Neural crest cell (in vitro differentiated cells): ENCODE data around the gene TDRD9. TPM values are rescaled to one million over a fixed set of nuclear protein-coding genes. Genes with fewer than 3 reads are reported as not detected.

Experiments used
- DNase-seq: peaks from one replicate; pipeline ENCODE4 v3.0.0; 2021; ENCODE audit warnings: low read depth, mixed read lengths, low spot score
- H3K27ac Mint-ChIP-seq: one replicate; pipeline ENCODE4 v1.8.0; 2021; ENCODE audit warnings: mild to moderate bottlenecking, mixed read lengths; ENCODE audit not compliant: unreplicated experiment
- H3K27me3 Mint-ChIP-seq: 2 replicates; pipeline ENCODE4 v1.8.0; 2021; ENCODE audit warnings: low read depth, mild to moderate bottlenecking, mixed read lengths
- H3K36me3 Mint-ChIP-seq: 2 replicates; pipeline ENCODE4 v1.8.0; 2021; ENCODE audit warnings: low read depth, mild to moderate bottlenecking, mixed read lengths
- H3K4me1 Mint-ChIP-seq: 2 replicates; pipeline ENCODE4 v1.8.0; 2021; ENCODE audit warnings: mixed read lengths
- H3K4me3 Mint-ChIP-seq: one replicate; pipeline ENCODE4 v1.8.0; 2021; ENCODE audit warnings: mild to moderate bottlenecking, mixed read lengths
- H3K9me3 Mint-ChIP-seq: 2 replicates; pipeline ENCODE4 v1.8.0; 2021; ENCODE audit warnings: mixed read lengths
- total RNA-seq: library from RNA; stranded (reverse); gene quantifications from 2 replicates; pipeline ENCODE4 v1.2.1, GENCODE V29; 2021
- TF ChIP-seq, protein P1 (sequence below): fragments of 200-600 bp; sonication (generic); conservative IDR thresholded peaks from 2 replicates; pipeline ENCODE4 v1.5.0; 2021; ENCODE audit warnings: antibody characterized with exemption, mild to moderate bottlenecking

Gene TDRD9
- total RNA-seq, 1 donor from 2014 or later: not detected

DNA sequence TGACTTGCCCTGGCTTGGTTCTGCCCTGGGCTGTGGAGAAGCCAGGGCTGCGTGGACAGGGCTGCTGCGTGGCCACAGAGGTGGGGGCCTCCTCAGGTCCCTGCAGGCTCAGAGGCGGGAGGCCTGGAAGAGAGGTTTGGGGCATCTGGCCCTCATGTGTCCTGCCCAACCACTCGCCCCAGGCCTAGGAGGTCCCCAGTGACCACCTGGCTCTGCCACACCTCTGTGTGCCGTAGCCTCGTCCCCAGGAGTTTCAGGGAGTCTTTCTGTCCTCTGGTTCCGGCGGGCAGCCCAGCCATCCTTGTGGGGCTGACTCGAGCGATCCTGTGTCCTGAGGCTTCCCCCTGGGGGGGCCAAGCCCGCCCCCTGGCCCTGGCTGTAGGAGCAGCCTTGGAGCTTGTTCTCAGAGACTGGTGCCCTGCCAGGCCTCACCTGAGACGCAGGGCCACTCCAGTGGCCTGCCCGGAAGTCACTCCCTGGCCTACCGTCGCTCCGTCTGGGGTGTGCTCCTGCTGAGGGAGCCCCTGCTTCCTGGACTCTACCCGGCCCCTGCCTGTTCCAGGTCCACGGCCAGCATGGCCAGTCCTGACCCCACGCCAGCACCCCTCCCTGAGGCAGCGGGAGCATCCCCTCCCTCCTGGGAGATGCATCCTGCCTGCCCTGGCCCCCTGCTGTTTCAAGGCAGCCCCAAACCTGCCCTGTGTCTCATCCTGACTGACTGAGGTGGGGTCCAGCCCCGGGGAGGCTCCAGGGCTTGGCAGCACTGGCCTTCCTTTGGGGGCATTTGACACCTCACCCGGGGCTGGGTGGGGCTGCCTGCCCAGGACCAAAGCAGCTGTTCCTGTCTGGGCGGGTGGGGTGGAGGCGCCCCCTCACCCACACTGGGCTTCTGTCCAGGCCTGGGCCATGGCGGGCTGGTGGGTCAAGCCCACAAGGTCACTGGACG lies 171.1 kb downstream of the TDRD9 start:
- no peak overlapping the region for H3K4me3 Mint-ChIP-seq
- DNase-seq: no peak
- no peaks in the 10 kb centered on the region for H3K36me3 Mint-ChIP-seq
- no peaks in the 10 kb centered on the region for H3K9me3 Mint-ChIP-seq
- H3K27me3 Mint-ChIP-seq: no peaks in the 10 kb centered on the region
- peaks cover 3% of the 10 kb centered on the region for H3K4me1 Mint-ChIP-seq
- TF ChIP-seq, protein P1, sequence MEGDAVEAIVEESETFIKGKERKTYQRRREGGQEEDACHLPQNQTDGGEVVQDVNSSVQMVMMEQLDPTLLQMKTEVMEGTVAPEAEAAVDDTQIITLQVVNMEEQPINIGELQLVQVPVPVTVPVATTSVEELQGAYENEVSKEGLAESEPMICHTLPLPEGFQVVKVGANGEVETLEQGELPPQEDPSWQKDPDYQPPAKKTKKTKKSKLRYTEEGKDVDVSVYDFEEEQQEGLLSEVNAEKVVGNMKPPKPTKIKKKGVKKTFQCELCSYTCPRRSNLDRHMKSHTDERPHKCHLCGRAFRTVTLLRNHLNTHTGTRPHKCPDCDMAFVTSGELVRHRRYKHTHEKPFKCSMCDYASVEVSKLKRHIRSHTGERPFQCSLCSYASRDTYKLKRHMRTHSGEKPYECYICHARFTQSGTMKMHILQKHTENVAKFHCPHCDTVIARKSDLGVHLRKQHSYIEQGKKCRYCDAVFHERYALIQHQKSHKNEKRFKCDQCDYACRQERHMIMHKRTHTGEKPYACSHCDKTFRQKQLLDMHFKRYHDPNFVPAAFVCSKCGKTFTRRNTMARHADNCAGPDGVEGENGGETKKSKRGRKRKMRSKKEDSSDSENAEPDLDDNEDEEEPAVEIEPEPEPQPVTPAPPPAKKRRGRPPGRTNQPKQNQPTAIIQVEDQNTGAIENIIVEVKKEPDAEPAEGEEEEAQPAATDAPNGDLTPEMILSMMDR: no peak
- H3K27ac Mint-ChIP-seq: no peak overlapping the region

DNA sequence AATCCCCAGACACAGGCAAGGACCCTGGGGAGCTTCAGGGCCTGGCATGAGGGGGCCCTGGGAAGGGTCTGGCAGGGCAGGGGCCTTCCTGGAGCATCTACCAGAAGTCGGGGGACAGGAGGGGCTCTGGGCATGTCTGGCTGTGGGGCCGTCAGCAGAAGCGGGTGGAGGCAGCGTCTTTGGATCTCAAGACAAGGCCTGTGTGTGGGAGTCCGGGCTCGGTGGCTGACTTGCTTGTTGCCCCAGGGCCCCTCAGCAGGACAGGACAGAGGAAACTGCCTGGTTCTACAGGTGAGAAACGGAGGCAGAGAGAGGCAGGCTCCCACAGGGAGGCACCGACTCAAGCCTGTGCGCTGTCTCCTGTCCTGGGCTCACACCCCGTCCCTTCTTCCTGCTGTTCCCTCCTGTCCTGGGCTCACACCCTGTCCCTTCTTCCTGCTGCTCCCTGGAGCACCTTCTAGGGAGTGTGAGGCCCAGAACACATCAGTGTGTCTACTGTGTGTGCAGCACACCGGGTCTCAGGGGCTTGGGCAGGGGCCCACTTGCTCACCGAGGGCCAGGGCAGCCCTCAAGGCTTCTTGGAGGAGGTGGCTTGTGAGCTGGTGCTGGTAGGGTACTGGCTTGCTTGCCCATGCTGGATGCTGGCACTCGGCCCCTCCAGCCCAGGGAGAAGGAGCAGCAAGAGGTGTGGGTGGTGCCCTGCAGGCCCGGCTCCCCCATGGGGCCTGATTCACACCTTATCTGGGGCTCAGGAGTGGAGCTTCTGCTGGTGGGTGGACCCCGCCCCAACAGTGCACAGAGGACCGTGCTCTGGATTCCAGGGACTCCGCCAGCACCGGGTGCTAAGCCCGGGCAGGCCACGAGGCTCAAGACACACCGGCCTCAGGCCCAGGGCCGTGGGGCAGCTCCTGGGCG lies 172.2 kb downstream of the TDRD9 start:
- H3K27me3 Mint-ChIP-seq: no peaks in the 10 kb centered on the region
- H3K27ac Mint-ChIP-seq: no peak overlapping the region
- no peaks in the 10 kb centered on the region for H3K9me3 Mint-ChIP-seq
- H3K4me3 Mint-ChIP-seq: no peak overlapping the region
- no peaks in the 10 kb centered on the region for H3K4me1 Mint-ChIP-seq
- TF ChIP-seq, protein P1: no peak
- DNase-seq: no peak
- no peaks in the 10 kb centered on the region for H3K36me3 Mint-ChIP-seq

DNA sequence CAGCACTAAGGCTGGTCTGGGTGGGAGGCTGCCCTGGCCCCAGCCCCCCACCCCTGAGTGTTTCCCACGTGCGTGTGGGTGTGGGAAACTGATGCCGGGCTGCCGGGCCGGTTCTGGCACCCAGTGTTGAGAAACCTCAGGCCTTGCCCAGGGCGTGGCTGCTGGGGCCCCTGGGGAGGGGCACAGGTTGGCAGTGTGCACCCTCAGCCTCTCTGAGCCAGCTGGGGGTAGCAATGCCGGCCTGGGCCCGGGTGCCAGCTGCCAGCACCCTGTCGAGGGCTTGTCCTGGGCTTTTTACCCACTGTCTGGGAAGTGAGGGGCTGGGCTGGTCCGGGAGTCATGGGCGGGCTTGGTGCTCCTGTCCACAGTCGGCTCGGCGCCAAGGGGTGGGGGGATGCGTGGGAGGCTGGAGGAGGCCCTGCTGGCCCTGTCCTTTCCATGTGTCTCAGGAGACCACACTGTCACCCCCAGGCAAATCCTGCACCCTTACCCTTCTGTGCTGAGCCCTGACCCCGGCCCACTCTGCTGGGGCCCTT lies 172.9 kb downstream of the TDRD9 start:
- no peaks in the 10 kb centered on the region for H3K36me3 Mint-ChIP-seq
- TF ChIP-seq, protein P1: no peak
- no peak overlapping the region for H3K27ac Mint-ChIP-seq
- no peaks in the 10 kb centered on the region for H3K27me3 Mint-ChIP-seq
- DNase-seq: no peak
- H3K4me3 Mint-ChIP-seq: no peak overlapping the region
- H3K9me3 Mint-ChIP-seq: no peaks in the 10 kb centered on the region
- H3K4me1 Mint-ChIP-seq: no peaks in the 10 kb centered on the region

DNA sequence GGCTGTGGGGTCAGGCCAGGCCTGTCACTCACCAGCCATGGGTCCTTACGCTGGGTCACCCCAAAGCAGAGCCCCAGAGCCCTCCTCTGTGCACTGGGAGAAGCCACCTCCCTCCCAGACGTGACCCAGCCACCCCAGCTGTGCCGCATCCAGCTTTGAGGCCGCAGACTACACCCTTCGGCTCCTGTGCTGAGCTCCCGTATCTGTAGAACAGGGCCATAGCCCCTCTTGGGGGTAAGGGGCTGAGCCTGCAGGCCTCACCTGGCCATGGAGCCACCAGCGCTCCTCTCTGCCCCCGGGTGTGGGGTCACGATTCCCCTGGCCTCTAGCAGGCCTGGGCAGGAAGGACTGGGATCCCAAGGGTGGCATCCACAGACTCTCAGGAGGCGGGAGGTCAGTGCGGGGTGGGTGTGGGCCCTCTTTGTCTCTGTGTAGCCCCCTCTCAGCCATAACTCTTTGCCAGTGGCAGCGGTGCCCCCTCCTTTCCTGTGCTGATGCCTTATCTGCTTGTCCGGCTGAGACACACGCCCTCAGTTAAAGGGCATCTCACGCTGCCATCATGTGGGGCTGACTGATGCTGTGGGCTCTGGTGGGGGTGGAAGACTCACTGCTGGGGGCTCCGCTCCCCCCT lies 173.5 kb downstream of the TDRD9 start:
- Mint-ChIP-seq H3K27ac (no peak overlapping the region), H3K36me3 (no peaks in the 10 kb centered on the region), H3K9me3 (no peaks in the 10 kb centered on the region), H3K4me1 (no peaks in the 10 kb centered on the region), H3K4me3 (no peak overlapping the region), H3K27me3 (no peaks in the 10 kb centered on the region)
- no peak for DNase-seq
- TF ChIP-seq, protein P1: no peak

Other genes with a start within 250 kb of the TDRD9 start
- gene XRCC3, start 213.0 kb upstream of the TDRD9 start, total RNA-seq: 50.8 and 53.6 TPM in 2 replicates
- gene ZFYVE21, start 212.6 kb upstream of the TDRD9 start, total RNA-seq: 42.0 and 44.0 TPM in 2 replicates
- gene PPP1R13B, start 80.9 kb upstream of the TDRD9 start, total RNA-seq: 3.9 and 6.8 TPM in 2 replicates
- not detected in 2 replicates for gene RD3L, start 14.1 kb downstream of the TDRD9 start, total RNA-seq
- gene ASPG, start 157.2 kb downstream of the TDRD9 start, total RNA-seq: not detected in 2 replicates
- 15.0 and 15.2 TPM in 2 replicates for gene KIF26A, start 210.1 kb downstream of the TDRD9 start, total RNA-seq